Lung (tissue), 12 donors: Measurements from ENCODE around the gene PPM1N. TPM values are rescaled to one million over a fixed set of nuclear protein-coding genes. Genes with fewer than 3 reads are reported as not detected.

Source experiments
- ATAC-seq: fragments of 200-7000 bp; cut with Tn5 transposase; one replicate; pipeline ENCODE4 v1.9.1; 2020; ENCODE audit warnings: moderate number of reproducible peaks; ENCODE audit not compliant: insufficient read depth, low FRiP score
- DNase-seq, 3 donors: peaks; one replicate each; pipeline ENCODE4 v3.0.0-alpha.2; 2013 to 2017
- H3K27ac ChIP-seq, 2 donors: one replicate each; pipeline ENCODE4 v1.5.1; 2013; ENCODE audit warnings: mild to moderate bottlenecking in 2 of 2, moderate library complexity in 2 of 2, control low read depth in 1 of 2, inconsistent platforms in 1 of 2, low read depth in 1 of 2, low read length in 1 of 2
- H3K27me3 ChIP-seq, 3 donors: one replicate each; pipeline ENCODE4 v1.5.1; 2013; ENCODE audit warnings: low read length in 2 of 3; ENCODE audit not compliant: control insufficient read depth in 3 of 3, insufficient read depth in 3 of 3
- H3K36me3 ChIP-seq, 4 donors: one replicate each; pipeline ENCODE4 v1.5.1; 2013; ENCODE audit warnings: low read length in 4 of 4, mild to moderate bottlenecking in 1 of 4, moderate library complexity in 1 of 4; ENCODE audit not compliant: control insufficient read depth in 4 of 4, insufficient read depth in 4 of 4
- H3K4me1 ChIP-seq, 5 donors: one replicate each; pipeline ENCODE4 v1.5.1; 2013; ENCODE audit warnings: low read length in 5 of 5, mild to moderate bottlenecking in 2 of 5, moderate library complexity in 1 of 5; ENCODE audit not compliant: control insufficient read depth in 5 of 5, insufficient read depth in 5 of 5
- H3K4me3 ChIP-seq: one replicate; pipeline ENCODE4 v1.5.1; 2013; ENCODE audit warnings: mild to moderate bottlenecking, control low read depth, moderate library complexity
- H3K9ac ChIP-seq, 2 donors: one replicate each; pipeline ENCODE4 v1.5.1; 2013; ENCODE audit warnings: low read length in 2 of 2, control low read depth in 1 of 2; ENCODE audit not compliant: insufficient read depth in 1 of 2
- H3K9me3 ChIP-seq, 4 donors: one replicate each; pipeline ENCODE4 v1.5.1; 2013; ENCODE audit warnings: low read length in 3 of 4, mild to moderate bottlenecking in 1 of 4, moderate library complexity in 1 of 4; ENCODE audit not compliant: control insufficient read depth in 4 of 4, insufficient read depth in 3 of 4
- CTCF ChIP-seq: IDR thresholded peaks from 2 replicates; pipeline ENCODE4 v1.5.1; 2012; ENCODE audit warnings: mild to moderate bottlenecking; ENCODE audit errors: control extremely low read depth, extremely low read depth
- WGBS, 2 donors: extraction: QIAGEN DNeasy Blood & Tissue Kit; methylation state at CpG; one replicate each; pipeline ENCODE4 v1.1.7; 2013; 5-methylcytosine and 5-hydroxymethylcytosine counted together
- polyA plus RNA-seq, 2 donors: library from polyadenylated mRNA; stranded (reverse); fragments of 200-250 nt; gene quantifications; one replicate each; pipeline ENCODE4 v1.2.1, GENCODE V29; 2013
- total RNA-seq, 2 donors: library from RNA; depleted of rRNA in 1 of 2; stranded (reverse); fragments of >200 nt in 1 of 2; gene quantifications; one replicate each; pipeline ENCODE4 v1.2.1, GENCODE V29; 2014 to 2021
- donor health status: control.
- donor health status: control.
- donor health status: Bipolar disorder and iron deficiency.
- donor health status: healthy.
- donor health status: DM: yes; HTN: yes; CAD: no.

PPM1N gene
- total and polyA plus RNA-seq, 4 donors, result 0.37 to 8.1 (median 1.6) TPM

GRCh38 chr19:45506989-45507871, 9.0 kb downstream of the PPM1N start, which contains the start of gene VASP:
VASP (plus strand) TSS chr19:45507479; CDS start chr19:45507772, 293 bp downstream.
- Histone ChIP-seq H3K4me3 (peak within 1 kb of the TSS; percentile 85), H3K36me3 (no peaks in the 10 kb centered on the region), H3K4me1 (peaks cover 3 to 16% (median 6%) of the 10 kb centered on the region in 5 donors), H3K27me3 (peaks cover 0 to 3% (median 0%) of the 10 kb centered on the region in 3 donors), H3K27ac (peak within 1 kb of the TSS; percentile 94 to 95), H3K9me3 (no peaks in the 10 kb centered on the region), H3K9ac (peak within 1 kb of the TSS; percentile 68 to 77)
- peak; percentile 33 for TF ChIP-seq CTCF
- ATAC-seq (peak; percentile 82), DNase-seq (peak; percentile 88 to 90 (median 89))
- 0% methylated on average over 55 to 65 of the region's 65 CpGs for WGBS, 2 donors

GRCh38 chr19:45507872-45508416, 9.7 kb downstream of the PPM1N start:
- peaks cover 3 to 16% (median 6%) of the 10 kb centered on the region in 5 donors for H3K4me1 ChIP-seq
- no peak for ATAC-seq
- DNase-seq, result peak; percentile 52 to 69 (median 61)
- peak overlapping the region; percentile 81 to 94 for H3K27ac ChIP-seq
- H3K36me3 ChIP-seq, result no peaks in the 10 kb centered on the region
- no peaks in the 10 kb centered on the region for H3K27me3 ChIP-seq
- H3K9ac ChIP-seq, result peak overlapping the region; percentile 53 to 77
- H3K4me3 ChIP-seq, result peak overlapping the region; percentile 85
- no peak for TF ChIP-seq CTCF
- H3K9me3 ChIP-seq, result no peaks in the 10 kb centered on the region
- WGBS, 2 donors, result 0% methylated on average over 20 to 22 of the region's 22 CpGs

- no peaks in the 10 kb centered on the region for H3K36me3 ChIP-seq
- no peaks in the 10 kb centered on the region for H3K27me3 ChIP-seq
- TF ChIP-seq CTCF, result no peak
- no peaks in the 10 kb centered on the region for H3K9me3 ChIP-seq
- ATAC-seq (no peak), DNase-seq (peak in 1 of 3 donors; percentile 43)
- 0% methylated on average over 25 to 26 of the region's 26 CpGs for WGBS, 2 donors
- H3K9ac ChIP-seq, result peak overlapping the region; percentile 53 to 55
- peaks cover 3 to 16% (median 6%) of the 10 kb centered on the region in 5 donors for H3K4me1 ChIP-seq
- peak overlapping the region; percentile 85 for H3K4me3 ChIP-seq
- H3K27ac ChIP-seq, result peak overlapping the region; percentile 81 to 94
These were observed 10.2 kb downstream of the PPM1N start for GRCh38 chr19:45508417-45508860.
